IPS DF 6.9 (cell line): ENCODE results near the gene TPRG1L.

Experiments
- DNase-seq: peaks from one replicate; pipeline ENCODE4 v3.0.0-alpha.2; 2013; ENCODE audit warnings: low read depth, low spot score
- H3K27ac ChIP-seq: one replicate; pipeline ENCODE4 v1.5.1; 2013; ENCODE audit warnings: low read length, control low read depth
- H3K27me3 ChIP-seq: 2 replicates; pipeline ENCODE4 v1.6.1; 2013; ENCODE audit warnings: mild to moderate bottlenecking, low read length; ENCODE audit not compliant: control insufficient read depth, insufficient read depth
- H3K36me3 ChIP-seq: 2 replicates; pipeline ENCODE4 v1.6.1; 2013; ENCODE audit warnings: low read length; ENCODE audit not compliant: control insufficient read depth, insufficient read depth
- H3K4me1 ChIP-seq: 2 replicates; pipeline ENCODE4 v1.6.1; 2013; ENCODE audit warnings: low read length; ENCODE audit not compliant: control insufficient read depth, insufficient read depth
- H3K4me3 ChIP-seq: 2 replicates; pipeline ENCODE4 v1.5.1; 2013; ENCODE audit warnings: mild to moderate bottlenecking, low read length
- H3K9me3 ChIP-seq: 2 replicates; pipeline ENCODE4 v1.6.1; 2013; ENCODE audit warnings: low read length, inconsistent platforms; ENCODE audit not compliant: control insufficient read depth, insufficient read depth
- WGBS: extraction: QIAGEN DNeasy Blood & Tissue Kit; methylation state at CpG from one replicate; pipeline ENCODE4 v1.1.7; 2013; ENCODE audit warnings: mixed read lengths, missing lambda C conversion rate; ENCODE audit not compliant: insufficient read length, insufficient coverage; 5-methylcytosine and 5-hydroxymethylcytosine counted together

Gene TPRG1L

DNA sequence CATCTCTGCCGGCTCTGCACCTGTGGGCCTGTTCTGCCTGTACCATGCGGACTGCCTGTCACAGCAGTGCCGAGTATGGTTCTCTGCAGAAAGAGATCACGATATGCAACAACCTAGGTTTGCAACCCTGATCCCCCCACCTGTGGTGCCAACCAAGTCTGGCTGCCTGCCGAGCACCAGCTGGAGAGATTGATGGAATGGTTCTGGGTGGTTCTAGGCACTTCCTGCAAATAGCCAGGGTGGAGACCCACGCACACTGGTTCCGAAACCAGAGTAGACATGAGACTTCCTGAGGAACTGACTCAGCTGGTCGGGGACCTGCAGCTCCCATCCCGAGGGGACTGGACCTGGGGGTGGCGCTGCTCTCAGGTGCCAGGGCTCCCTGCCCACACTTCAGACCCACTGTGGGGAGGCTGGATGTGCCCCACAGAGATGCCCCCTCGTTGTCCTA, 5.4 kb downstream of the TPRG1L start:
- Histone ChIP-seq H3K4me1 (peaks cover 2% of the 10 kb centered on the region; the same call in 1 of the 2 replicates), H3K27me3 (no peaks in the 10 kb centered on the region), H3K9me3 (no peaks in the 10 kb centered on the region), H3K27ac (no peak overlapping the region), H3K36me3 (0 out of 2 replicates have a peak, but pooled peaks cover 2% of the 10 kb centered on the region), H3K4me3 (no peak overlapping the region)
- DNase-seq: no peak
- no CpG with 5 or more reads among the region's 11 CpGs for WGBS

DNA sequence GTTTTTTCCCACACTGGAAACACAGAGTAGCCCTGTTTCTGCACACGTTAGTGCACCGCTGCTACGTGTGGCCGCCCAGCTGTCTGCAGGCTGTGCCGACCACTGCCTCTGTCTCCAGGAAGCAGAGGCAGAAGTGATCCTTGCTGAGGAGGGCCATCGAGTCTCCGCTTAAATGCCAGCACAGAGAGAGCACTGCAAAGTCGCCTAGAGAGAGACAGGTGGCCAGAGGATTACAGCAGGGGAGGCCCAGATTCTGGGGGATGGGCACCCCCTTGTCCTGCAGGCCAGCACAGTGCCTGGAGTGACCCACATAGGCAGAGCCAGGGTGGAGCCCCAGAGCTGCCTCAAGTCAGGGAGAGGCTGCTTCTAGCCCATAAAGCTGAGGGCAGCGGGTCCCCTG, 6.1 kb downstream of the TPRG1L start:
- WGBS: no CpG with 5 or more reads among the region's 9 CpGs
- no peak overlapping the region for H3K4me3 ChIP-seq
- DNase-seq: no peak
- 0 out of 2 replicates have a peak, but pooled peaks cover 2% of the 10 kb centered on the region for H3K36me3 ChIP-seq
- H3K27me3 ChIP-seq: no peaks in the 10 kb centered on the region
- no peaks in the 10 kb centered on the region for H3K9me3 ChIP-seq
- H3K27ac ChIP-seq: no peak overlapping the region
- H3K4me1 ChIP-seq: no peaks in the 10 kb centered on the region; the same call in 1 of the 2 replicates

DNA sequence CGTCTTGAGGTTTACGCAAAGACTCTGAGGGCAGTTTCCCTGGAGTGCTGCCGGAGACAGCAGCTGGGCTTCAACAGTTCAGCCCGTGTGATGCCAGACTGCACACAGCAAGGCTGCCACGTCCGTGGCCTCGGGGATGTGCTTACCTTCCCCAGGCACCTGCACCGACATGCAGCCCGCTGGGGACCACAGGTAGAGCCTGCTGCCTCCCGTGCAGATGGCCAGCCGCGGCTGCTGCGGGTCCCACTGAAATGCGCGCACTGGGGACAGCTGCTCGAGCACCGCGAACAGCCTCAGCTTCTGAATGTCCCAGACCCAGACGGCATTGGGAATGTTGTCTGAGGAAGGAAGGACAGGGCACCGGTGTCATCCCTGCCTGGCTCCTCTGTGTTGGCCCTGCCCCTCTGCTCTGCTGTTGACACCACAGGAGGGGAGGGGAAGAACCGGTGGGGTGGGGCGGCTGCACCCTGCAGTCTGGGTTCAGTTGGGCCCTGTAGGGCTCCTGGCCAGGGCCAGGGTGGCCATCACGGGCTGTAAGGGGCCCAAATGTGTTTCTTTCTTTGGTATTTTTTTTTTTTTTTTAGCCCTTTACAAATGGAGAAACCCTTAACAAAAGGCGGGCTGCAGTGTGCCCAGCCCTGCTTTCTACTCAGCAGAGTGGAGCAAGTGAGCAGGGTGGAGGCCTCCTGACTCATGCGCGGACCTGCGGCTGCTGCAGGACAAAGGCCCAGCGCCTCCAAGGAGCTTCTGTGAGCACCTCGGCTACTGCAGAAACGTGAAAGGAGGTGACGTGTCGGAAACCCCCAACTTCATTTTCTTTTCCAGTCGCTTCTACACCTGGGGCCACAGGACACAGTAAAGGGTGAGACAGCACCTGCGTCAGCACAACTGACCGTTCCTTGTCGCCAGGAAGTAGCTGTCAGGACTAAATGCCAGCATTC, 6.8 kb downstream of the TPRG1L start:
- no peaks in the 10 kb centered on the region for H3K27me3 ChIP-seq
- DNase-seq: no peak
- H3K4me3 ChIP-seq: no peak overlapping the region
- H3K27ac ChIP-seq: no peak overlapping the region
- no peaks in the 10 kb centered on the region for H3K9me3 ChIP-seq
- no CpG with 5 or more reads among the region's 36 CpGs for WGBS
- no peaks in the 10 kb centered on the region; the same call in 1 of the 2 replicates for H3K4me1 ChIP-seq
- H3K36me3 ChIP-seq: 0 out of 2 replicates have a peak, but pooled peaks cover 2% of the 10 kb centered on the region

DNA sequence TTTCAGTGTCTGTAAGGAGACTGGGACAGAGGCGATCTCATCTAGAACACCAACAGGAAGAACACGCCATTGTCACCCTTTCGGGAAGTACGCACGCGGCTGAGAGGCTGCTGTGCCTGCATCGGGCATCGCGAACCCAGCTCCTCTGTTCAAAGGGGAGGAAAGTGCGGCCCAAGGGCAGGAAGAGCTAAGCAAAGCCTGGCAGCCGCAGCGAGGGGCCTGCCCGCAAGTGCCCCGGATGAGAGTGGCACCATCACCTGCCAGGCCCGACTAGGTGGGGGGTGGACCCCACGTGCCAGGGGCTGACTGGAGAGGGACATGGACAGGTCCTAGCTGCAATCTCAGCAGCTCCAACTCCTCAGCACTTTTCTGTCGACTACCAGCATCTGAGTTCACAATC, 7.5 kb downstream of the TPRG1L start:
- Histone ChIP-seq H3K4me3 (no peak overlapping the region), H3K27me3 (no peaks in the 10 kb centered on the region), H3K36me3 (0 out of 2 replicates have a peak, but pooled peaks cover 2% of the 10 kb centered on the region), H3K4me1 (no peaks in the 10 kb centered on the region; the same call in 1 of the 2 replicates), H3K27ac (no peak overlapping the region), H3K9me3 (no peaks in the 10 kb centered on the region)
- DNase-seq: no peak
- no CpG with 5 or more reads among the region's 17 CpGs for WGBS

DNA sequence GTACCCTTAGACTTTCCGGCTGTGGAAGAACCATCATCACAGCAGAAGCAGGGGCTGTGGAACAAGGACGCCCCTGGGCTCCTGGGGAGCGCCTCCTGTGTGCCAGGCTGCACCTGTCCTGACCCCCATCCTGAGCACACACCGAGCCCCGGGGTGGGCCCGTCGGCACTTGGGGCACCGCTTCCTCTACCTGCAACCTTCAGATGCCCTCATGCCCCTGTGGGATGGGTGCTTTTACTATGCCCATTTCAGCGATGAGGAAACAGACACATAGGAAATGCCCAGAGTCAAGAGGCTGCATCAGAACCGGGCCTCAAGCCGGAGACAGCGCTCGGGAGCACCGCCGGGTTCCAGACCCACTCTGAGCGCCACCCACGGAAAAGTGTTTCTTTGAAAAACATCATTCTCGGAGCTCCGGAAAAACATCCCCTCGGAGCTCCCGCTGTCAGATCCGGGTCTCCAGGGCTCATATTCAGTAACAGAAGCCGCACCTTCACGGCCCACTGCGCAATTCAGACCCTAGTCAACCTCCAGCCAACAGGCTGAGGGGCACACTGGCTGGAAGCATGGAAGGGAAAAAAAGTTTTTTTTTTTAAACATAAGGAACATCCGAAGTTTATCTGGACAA, 8.0 kb downstream of the TPRG1L start:
- Histone ChIP-seq H3K27ac (no peak overlapping the region), H3K9me3 (no peaks in the 10 kb centered on the region), H3K4me3 (no peak overlapping the region), H3K36me3 (0 out of 2 replicates have a peak, but pooled peaks cover 2% of the 10 kb centered on the region), H3K27me3 (no peaks in the 10 kb centered on the region), H3K4me1 (no peaks in the 10 kb centered on the region; the same call in 1 of the 2 replicates)
- WGBS: no CpG with 5 or more reads among the region's 26 CpGs
- DNase-seq: no peak

DNA sequence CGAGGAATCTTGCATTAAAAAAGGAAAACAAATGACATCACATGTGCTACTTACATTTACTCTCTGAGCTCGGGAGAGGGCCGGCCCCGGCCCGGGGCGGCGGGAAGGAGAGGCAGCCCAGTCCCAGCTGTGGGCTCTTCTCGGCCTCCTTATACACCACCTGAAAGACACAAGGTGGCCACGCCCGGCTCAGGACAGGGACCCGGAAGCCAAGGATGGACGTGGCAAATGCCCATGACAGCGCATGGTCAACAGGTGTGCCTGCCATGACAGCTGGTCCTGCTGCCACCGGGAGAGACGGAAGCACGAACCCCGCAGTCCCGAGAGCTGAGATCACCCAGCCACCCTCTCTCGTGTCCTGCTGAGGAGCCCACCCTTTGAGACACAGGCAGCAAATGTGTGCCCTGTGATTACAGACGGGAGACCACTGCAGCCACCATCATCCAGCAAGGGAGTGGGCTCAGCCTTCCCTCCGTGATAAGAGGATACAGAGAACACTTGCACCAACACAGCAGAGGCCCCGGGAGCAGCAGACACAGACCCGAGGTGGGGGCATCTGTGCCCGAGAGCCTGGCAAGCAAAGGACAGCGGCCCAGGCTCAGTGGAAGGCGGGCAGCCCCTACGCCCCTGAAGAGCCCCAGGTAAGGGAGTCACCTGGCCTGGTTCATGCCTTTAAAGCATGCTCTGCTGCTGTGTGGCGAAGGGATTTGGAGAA, 8.7 kb downstream of the TPRG1L start:
- no peak for DNase-seq
- Histone ChIP-seq H3K27ac (no peak overlapping the region), H3K9me3 (no peaks in the 10 kb centered on the region), H3K4me3 (no peak overlapping the region), H3K4me1 (no peaks in the 10 kb centered on the region; the same call in 1 of the 2 replicates), H3K36me3 (0 out of 2 replicates have a peak, but pooled peaks cover 2% of the 10 kb centered on the region), H3K27me3 (no peaks in the 10 kb centered on the region)
- no CpG with 5 or more reads among the region's 28 CpGs for WGBS

DNA sequence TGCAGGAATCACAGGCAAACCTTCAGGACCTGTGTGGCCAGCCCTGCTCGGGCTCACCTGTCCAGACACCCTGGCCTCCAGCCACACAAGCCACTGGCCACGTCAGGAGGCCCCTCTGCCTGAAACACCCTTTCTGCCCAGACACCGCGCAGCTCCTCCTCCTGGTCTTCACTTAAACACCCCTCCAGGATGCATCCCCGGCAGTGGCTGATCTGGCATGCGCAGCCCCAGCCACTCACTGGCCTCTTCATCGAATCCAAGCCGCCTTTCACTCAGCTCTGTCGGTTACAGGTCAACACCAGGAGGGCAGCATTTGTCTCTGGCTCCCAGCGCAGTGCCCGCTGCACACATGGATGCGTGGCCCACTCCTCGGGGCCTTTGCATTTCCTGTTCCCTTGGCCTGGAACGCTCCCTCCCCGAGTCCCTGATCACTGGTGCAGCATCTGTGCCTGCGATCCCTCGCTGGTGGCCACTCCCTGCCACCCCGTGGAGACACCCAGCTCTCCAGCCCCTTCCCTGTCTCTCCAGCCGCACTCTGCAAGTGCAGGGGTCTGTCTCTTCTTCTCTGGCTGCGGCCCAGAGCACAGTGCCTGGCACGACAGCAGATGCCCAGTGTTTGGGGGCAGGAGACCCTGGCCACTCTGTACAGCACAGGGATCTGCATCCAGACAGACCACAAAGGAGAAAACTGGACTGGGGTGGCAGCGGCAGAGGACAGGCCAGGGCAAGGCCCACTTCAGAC, 9.4 kb downstream of the TPRG1L start:
- H3K9me3 ChIP-seq: no peaks in the 10 kb centered on the region
- H3K27me3 ChIP-seq: no peaks in the 10 kb centered on the region
- no peak overlapping the region for H3K27ac ChIP-seq
- WGBS: no CpG with 5 or more reads among the region's 22 CpGs
- H3K36me3 ChIP-seq: 0 out of 2 replicates have a peak, but pooled peaks cover 2% of the 10 kb centered on the region
- DNase-seq: no peak
- no peaks in the 10 kb centered on the region; the same call in 1 of the 2 replicates for H3K4me1 ChIP-seq
- no peak overlapping the region for H3K4me3 ChIP-seq

DNA sequence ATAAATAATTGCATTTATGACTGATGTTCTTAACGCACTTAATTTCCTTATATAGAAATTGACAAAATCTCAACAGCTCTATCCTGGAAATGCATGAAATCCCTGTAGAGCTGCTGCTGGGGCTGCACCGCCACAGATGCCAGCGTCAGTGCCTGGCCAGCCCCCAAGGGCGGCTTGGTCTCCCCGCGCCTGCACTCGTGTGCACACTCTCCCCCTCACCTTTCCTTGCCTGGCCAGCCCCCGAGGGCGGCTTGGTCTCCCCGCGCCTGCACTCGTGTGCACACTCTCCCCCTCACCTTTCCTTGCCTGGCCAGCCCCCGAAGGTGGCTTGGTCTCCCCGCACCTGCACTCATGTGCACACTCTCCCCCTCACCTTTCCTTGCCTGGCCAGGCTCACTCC, 11.3 kb downstream of the TPRG1L start:
- H3K27me3 ChIP-seq: no peaks in the 10 kb centered on the region
- peaks cover 3% of the 10 kb centered on the region; the same call in 1 of the 2 replicates for H3K36me3 ChIP-seq
- whole genome bisulfite sequencing: no CpG with 5 or more reads among the region's 14 CpGs
- no peak overlapping the region for H3K27ac ChIP-seq
- H3K9me3 ChIP-seq: no peaks in the 10 kb centered on the region
- H3K4me1 ChIP-seq: no peaks in the 10 kb centered on the region; the same call in 1 of the 2 replicates
- H3K4me3 ChIP-seq: no peak overlapping the region
- DNase-seq: no peak

DNA sequence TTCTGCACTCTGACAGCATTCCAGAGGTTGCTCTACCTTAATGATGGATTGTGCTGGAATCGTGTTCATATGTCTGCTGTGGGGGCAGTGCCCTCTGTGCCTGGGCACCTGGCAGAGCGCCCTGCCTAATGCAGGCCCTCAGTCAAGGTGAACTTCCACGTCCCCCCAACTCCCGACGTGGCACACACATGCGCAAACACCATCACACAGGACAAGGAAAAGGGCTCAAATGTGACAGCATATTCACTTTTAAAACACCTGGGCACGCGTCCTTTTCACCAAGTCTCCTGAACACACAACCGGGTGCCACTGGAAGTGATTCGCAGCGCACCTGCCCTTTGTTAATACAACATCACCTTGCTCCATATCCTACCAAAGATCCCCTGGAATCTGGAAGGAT, 11.7 kb downstream of the TPRG1L start:
- Histone ChIP-seq H3K27ac (no peak overlapping the region), H3K4me1 (no peaks in the 10 kb centered on the region; the same call in 1 of the 2 replicates), H3K4me3 (no peak overlapping the region), H3K27me3 (no peaks in the 10 kb centered on the region), H3K36me3 (peaks cover 3% of the 10 kb centered on the region; the same call in 1 of the 2 replicates), H3K9me3 (no peaks in the 10 kb centered on the region)
- WGBS: no CpG with 5 or more reads among the region's 11 CpGs
- DNase-seq: no peak
